DMS153 treated with DMSO at 0.1 percent for 48 hours (cell line): ENCODE data around the gene ZNF597.
A peak's percentile ranks its signal among the peaks of the same experiment; 100 is the strongest.
"Not testable (repeated sequence)": the region's sequence is repeated elsewhere in the genome, so short reads cannot be mapped to it uniquely, and the experiment has no call there.

Experiments
- DNase-seq: peaks from one replicate; lab custom pipeline; 2025; ENCODE audit not compliant: unreplicated experiment; lab: John Stamatoyannopoulos, UW

Gene ZNF597

DNA sequence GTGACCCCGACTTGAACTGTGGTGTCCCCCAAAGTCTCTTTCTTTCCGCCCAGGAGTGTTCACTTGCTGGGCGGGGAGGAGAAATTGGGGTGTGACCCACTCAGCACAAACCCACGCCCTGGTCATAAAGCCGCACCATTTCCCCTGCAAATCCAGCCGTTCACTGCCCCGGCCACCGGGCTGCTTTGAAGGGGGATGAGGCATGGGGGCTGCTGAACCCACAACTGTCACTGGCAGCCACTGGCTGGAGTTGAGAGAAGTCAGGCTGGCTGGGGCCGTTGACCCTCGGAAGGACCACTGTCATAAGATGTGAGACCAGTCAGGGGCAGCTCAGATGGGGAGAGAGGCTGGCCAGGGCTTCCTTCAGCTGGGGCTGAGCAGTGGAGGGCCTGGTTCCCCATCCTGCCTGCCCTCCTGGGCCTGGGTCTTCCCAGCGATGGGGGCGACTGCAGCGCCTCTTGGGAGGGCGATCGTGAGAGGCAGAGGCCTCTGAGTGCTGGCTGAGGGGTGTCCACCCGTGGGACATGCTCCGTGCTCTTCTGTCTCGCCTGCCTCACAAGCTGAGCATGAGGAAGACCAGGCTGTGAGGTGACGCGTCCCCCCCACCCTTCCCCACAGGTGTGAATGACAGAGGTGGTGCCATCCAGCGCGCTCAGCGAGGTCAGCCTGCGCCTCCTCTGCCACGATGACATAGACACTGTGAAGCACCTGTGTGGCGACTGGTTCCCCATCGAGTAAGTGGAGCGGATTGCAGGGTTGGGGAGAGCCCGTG, 32.5 kb upstream of the ZNF597 start:
- no peak for DNase-seq

DNA sequence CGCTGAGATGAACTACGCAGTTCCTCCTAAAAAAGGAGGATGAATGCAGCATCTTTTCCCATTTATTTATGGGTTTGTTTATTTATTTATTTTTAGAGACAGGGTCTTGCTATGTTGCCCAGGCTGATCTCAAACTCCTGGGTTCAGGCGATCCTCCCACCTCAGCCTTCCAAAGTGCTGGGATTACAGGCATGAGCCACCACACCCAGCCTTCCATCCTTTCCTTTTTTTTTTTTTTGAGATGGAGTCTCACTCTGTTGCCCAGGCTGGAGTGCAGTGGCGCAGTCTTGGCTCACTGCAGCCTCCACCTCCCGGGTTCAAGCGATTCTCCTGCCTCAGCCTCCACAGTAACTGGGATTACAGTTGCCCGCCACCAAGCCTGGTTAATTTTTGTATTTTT, 31.6 kb upstream of the ZNF597 start:
- DNase-seq, result not testable (repeated sequence)

DNA sequence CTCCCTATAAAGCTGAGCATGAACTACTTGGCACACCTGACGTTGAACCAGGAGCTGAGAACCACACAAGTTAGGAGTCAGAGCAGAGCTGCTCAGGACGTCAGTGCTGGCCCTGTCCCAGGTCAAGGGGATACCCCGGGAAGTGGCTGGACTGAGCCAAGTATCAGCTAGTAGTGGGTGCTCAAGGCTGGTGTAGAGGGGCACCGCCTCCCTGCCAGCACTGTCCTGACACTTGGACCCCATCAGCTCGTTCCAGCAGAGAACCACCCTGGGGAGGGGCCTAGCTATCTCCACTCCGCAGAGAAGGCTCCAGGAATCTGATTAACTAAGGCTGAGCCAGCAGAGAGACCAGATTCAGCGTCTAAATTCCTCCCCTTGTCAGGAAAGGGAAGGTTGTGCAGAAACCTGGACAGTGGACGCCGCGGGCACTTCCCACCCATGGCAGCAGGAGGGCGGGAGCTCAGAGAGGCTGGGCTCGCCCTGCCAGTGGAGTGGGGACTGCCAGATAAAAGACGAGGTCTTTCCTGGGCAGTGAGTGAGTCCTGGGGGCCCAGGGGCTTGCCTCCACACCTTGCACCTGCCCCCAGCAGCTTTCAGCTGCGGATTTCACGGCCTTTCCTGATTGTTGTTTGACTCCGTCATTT, 31.0 kb upstream of the ZNF597 start:
- no peak for DNase-seq

DNA sequence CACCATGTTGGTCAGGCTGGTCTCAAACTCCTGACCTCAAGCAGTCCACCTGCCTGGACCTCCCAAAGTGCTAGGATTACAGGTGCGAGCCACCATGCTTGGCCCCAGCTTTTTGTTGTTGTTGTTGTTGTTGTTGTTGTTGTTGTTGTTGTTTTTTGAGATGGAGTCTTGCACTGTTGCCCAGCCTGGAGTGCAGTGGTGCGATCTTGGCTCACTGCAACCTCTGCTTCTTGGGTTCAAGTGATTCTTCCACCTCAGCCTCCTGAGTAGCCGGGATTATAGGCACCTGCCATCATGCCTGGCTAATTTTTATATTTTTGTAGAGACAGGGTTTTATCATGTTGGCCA, 30.3 kb upstream of the ZNF597 start:
- not testable (repeated sequence) for DNase-seq

DNA sequence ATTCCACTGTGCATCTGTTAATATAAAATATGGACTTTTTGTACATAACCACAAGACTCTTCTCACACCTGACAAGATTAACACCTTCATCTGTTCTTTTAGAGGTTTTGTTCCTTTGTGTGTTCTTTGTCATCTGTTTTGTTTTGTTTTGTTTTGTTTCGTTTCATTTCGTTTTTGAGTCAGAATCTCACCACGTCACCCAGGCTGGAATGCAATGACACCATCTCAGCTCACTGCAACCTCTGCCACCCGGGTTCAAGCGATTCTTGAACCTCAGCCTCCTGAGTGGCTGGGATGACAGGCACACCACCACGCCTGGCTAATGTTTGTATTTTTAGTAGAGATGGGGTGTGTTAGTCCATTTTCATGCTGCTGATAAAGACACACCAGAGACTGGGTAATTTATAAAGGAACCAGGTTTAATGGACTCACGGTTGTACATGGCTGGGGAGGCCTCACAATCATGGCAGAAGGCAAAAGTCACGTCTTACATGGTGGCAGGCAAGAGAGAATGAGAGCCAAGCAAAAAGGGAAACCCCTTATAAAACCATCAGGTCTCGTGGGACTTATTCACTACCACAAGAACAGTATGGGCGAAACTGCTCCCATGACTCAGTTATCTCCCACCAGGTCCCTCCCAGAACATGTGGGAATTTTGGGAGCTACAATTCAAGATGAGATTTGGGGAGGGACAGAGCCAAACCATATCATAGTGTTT, 29.7 kb upstream of the ZNF597 start:
- no peak for DNase-seq

DNA sequence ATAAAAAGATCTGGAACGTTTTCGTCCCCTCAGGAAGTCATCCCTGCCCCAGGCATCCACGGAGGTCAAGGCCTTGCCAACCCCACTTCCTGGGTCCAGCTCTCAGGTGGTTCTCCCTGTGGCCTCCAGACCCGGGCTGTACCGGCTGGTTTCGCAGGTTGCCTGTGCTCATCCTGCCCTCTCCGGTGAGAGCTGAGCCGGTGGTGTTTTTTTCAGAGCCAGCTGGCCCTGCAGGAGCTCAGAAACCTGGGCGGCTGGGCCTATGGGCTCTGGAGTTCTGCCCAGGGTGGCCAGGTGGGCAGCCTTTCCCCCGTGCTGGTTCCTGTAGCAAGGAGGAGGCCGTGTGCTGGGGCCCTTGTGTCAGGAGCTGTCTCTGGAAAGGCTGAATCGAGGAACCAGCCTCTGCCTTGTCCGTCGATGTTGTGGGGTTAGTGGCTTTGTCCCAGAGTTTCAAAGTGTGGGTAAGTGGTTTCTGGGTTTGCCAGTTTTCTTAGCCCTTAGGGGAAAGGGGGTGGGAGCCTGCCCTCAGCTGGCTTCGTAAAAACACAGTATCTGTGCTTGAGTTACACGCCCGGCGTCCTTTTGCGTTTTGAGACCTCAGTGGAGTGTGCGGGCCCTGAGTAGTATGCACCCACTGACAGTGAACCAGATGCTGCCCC, 28.3 kb upstream of the ZNF597 start:
- no peak for DNase-seq

DNA sequence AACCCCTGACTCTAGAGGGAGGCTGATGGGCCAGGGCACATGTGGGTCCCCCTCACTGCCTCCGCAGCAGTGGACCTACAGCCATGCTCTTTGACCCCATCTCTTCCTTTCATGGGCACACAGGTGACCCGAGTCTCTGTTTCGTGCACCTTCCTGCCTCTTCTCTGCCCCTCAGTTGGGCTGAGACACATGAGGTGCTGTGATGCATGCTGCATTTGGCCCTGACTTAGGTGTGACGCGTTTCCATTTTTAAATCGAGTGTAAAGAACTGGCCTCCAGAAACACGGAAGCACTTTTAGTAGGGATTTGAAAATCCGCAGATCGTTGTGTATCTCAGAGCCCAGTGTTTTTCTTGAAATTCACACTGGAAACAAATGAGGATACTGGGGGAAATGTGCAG, 27.4 kb upstream of the ZNF597 start:
- DNase-seq, result no peak

DNA sequence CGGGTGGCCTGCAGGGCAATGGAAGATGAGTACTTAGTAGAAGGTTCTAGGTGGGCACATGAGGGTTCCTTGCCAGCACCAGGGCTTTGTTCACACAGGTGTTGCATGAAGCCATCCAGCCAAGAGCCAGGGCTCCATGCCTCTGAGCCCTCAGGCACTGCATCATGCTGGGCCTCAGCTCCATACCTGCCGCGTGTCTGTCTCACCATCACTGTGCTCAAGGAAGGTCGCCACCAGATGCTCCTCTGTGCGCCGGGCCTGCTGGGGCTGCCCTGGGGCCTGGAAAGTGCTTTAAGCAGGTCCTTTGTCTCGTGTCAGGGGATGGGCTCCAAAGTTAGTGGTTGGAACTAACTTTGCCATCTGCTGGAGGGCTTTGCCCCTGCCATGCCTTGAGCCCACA, 26.4 kb upstream of the ZNF597 start:
- no peak for DNase-seq

DNA sequence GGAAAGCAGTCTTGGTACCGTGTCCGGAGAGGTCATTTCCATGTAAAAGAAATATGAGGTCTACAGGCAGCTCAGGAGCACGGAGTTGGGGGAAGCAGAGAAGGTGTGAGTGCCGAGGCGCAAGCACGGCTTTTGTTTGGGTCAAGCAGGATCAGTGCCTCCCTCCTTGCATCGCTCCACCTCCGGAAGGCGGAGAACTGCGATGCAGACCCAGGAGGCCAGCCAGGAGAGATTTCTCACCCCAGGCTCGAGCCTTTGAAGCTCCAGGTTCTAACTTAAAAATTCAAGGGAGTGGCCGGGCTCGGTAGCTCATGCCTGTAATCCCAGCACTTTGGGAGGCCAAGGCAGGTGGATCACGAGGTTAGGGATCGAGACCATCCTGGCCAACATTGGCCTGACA, 25.2 kb upstream of the ZNF597 start:
- DNase-seq, result no peak

DNA sequence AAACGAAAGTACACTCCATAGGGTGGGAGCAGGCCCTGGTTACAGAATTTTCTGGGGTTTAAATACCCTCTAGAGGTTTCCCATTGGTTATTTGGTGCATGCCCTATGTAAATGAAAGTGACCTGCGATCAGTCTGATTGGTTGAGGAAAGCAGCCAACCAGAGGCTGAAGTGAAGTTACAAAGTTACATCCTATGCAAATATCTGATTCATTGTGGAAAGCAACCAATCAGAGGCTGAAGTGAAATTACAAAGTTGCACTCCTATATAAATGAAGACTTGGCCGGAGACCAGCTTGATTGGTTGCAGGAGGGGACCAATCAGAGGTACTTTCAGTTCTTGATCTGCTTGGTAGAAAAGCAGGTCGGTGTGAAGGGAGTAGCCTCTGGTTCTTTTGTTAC, 24.6 kb upstream of the ZNF597 start:
- no peak for DNase-seq

DNA sequence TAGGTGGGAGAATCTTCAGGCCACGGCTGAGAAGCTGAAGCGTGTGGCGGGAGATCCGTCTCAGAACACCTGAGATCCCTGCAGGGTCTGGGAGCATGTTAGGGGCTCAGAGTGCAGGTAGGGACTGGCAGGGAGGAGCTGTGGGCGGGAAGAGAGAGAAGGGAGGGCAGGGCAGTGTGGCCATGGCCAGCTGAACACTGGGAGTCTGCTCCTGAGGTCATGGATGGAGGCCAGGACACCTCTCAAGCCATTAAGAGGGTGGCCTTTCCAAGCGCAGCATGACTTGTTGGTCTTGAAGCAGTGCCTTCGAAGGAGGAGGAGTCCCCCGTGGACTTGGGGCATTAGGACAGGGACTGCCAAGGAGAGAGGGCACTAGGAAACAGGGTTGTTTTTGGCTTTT, 23.9 kb upstream of the ZNF597 start:
- no peak for DNase-seq

DNA sequence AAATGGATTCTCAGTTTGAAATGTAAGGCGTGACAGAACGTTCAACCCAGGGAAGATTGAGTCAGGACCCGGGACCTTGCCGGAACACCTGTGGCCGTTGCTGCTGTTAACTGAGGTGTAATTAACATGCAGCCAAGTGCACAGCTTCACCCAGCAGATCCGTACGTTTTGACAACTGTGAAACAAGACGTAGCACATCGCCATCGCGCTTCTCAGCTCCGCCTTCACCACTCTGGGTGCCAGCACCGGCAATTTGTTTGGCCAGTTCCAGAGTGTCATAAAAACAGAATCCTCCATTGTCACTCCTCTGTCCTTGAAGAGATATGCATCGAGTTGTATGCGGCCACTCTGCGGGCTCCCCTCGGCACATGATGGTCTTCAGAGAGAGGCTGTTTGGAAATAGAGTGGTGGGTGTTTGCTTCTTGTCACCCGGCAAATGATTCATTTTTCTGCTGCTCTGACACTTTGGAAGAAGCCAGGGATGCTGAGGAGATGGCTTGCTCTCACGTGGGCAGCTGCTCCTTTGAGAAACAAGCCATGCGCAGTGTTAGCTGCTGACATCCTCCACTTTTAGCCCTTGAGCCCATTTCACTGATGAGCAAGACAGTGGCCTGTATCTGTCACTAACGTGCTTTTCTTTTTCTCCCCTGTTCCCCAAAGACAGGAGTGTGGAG, 22.7 kb upstream of the ZNF597 start:
- DNase-seq, result no peak

DNA sequence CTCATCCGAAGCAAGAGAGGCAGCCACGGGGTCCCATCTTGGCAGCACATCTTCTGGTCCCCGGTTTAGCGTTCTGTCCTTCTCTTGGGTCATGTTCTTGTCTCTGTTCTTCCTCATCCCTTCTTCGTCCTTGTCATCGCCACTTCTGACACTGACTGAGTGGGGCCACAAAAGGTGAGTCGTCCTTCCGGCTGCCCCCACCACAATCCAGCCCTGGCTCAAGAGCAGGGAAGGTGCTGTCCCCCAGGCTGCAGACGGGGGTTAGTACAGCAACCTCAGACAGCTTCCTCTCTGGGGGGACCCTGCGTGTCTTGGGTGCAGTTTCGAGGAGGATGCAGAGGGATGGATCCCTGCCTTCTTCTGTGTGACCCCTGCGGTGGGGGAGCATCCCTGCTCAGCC, 22.0 kb upstream of the ZNF597 start:
- DNase-seq, result no peak

DNA sequence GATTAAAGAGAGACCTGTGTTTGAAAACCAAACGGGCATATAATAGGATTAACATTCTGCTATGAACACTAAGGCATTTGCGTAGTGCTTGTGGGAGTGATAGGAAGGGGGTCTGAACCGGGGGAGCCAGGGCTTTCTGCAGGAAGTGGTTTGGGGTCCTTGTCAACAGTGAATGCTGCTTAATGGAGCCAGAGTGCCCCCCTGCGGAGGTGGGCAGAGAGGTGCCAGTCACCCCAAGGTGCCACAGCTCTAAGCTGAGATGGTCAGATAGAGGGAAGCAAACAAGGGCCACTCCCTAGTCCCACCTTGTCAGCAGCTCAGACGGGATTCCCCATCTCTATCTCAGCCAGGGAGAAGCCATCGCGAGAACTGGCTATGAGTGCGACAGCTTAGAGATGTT, 17.8 kb upstream of the ZNF597 start:
- no peak for DNase-seq

DNA sequence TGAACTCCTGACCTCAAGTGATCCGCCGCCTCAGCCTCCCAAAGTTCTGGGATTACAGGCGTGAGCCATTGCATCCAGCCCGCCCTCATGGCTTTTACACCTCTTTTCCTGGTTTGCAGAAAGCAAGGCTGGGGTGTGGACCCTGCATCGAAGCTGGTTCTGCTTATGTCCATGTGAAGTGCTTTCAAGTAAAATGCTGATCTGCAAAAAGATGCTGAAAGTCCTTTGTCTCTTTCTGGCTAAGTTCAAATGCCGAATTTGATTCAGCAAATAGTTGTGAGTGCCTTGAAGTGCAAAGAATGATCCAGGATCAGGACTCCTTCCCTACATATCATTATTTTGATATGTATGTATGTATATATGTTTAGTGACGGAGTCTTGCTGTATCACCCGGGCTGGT, 17.3 kb upstream of the ZNF597 start:
- no peak for DNase-seq

DNA sequence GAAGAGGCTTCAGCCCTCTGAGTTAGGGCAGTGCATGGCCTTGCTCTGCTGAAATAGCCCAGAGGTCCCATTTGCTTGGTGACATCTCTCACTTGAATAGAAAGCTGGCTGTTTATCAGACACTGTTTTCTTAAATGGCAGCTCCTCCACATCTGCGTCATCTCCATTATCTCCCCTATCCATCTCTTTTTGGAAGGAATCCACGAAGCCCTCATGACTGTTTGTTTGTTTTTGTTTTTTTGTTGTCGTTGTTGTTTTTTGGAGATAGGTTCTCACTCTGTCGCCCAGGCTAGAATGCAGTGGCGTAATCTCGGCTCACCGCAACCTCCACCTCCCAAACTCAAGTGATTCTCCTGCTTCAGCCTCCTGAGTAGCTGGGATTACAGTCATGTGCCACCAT, 16.8 kb upstream of the ZNF597 start:
- DNase-seq, result no peak

DNA sequence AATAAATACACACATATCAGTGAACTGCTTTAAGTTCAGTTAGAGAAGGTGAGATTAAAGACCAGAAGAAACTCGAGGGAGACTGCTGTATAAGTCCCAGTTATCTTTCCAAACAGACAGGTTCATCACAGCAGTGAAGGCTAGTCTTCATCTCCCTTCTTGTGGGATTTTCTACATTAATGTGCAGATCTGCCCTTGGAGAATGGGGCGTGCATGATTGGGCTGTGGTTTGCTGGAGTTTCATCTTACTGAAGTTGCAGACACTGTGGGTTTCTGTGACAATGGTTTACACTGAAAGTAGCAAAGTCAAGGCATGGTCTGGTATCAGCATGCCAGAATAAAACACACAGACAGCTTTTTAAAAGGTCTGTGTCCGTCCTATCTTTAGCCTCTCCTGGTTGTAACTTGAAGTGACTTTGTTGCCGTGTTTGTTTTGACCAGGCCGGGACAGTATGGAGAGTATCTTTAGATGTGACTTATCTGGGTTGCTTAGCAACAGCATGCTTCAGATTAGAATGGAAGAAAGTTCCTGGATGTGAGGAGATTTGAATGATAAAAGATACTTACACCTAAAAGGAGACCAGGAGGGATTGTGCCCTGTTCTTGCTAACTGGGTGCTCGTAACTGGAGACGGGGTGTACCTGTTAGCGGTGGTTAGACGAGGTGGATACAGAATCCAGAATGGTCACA, 16.2 kb upstream of the ZNF597 start:
- DNase-seq, result no peak

DNA sequence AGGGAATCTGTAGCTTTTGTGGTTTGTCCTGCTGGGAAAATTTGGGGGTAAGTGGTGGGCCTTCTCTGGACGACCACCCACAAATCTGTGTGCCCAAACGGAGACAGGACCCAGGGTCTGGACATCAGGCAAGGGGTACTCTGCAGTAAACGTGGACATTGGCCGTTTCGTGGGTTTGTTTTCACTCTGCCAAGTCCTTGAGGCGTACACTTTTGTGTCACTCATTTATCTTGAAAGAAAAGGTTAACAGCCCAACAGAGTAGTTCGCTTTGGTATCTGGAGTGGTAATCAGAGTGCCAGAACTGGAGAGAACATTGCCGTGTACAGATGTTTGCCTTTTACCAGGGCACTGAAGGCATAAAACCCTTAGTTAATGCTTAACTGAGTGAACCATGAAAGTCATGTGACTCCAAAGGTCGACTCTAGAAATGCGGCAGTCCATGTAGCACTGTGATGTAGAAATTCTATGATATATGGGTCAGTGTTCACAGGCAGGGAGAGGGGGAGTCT, 15.6 kb upstream of the ZNF597 start:
- no peak for DNase-seq

DNA sequence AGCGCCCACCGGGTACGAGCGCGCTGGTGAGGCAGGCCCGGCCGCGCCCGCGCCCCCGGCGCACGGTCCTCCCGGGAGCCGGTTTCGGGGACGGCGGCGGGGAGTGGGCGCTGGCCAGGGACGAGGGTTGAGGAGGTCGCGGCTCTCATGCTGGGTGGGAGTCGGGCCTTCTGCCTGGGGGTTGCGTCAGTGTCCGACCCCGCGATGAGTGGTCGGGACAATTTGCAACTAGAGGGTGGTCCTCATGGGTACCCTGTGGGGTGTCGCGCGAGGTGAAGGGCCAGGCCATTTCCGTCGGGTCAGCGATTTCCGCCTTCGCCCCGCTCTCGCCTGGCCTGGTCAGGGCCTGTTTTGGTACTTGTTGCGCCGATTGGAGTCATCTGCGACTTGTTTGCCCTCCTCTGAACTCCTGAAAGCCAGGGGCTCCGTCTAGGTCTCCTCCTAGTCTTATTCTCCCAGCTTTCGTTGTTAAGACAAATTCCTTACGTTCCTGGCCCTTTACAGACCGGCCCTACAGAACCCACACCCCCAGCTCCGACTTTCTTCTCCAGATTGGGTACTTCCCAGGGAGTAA, 15.1 kb upstream of the ZNF597 start:
- peak; percentile 3 for DNase-seq
